Esophagus muscularis mucosa (tissue), 4 donors: ENCODE results near the gene FBXO21.

Experiments
- EP300 ChIP-seq: sonication (generic); formaldehyde crosslinking; IDR thresholded peaks from one replicate; pipeline ENCODE4 v1.6.1; 2017; ENCODE audit warnings: antibody characterized with exemption
- POLR2A ChIP-seq: fragments of 450-650 bp; IDR thresholded peaks from one replicate; pipeline ENCODE4 v1.6.1; 2017; ENCODE audit warnings: antibody characterized with exemption, moderate library complexity, mild to moderate bottlenecking, low read depth
- POLR2AphosphoS5 ChIP-seq, 2 donors: sonication (generic); formaldehyde crosslinking; IDR thresholded peaks; one replicate each; pipeline ENCODE4 v1.6.1; 2017; ENCODE audit warnings: antibody characterized with exemption in 2 of 2
- TF ChIP-seq, protein P1 (sequence below), 3 experiments: fragments of 200-600 bp in 2 of 3; fragments of 450-650 bp in 1 of 3; sonication (generic) in 2 of 3; IDR thresholded peaks; one replicate each; pipeline ENCODE4 v1.5.1; 2017 to 2019; ENCODE audit warnings: antibody characterized with exemption in 3 of 3, mild to moderate bottlenecking in 2 of 3, moderate library complexity in 1 of 3

GRCh38 chr12:117192057-117192456 is 1.8 kb upstream of the FBXO21 start:
- TF ChIP-seq, protein P1, sequence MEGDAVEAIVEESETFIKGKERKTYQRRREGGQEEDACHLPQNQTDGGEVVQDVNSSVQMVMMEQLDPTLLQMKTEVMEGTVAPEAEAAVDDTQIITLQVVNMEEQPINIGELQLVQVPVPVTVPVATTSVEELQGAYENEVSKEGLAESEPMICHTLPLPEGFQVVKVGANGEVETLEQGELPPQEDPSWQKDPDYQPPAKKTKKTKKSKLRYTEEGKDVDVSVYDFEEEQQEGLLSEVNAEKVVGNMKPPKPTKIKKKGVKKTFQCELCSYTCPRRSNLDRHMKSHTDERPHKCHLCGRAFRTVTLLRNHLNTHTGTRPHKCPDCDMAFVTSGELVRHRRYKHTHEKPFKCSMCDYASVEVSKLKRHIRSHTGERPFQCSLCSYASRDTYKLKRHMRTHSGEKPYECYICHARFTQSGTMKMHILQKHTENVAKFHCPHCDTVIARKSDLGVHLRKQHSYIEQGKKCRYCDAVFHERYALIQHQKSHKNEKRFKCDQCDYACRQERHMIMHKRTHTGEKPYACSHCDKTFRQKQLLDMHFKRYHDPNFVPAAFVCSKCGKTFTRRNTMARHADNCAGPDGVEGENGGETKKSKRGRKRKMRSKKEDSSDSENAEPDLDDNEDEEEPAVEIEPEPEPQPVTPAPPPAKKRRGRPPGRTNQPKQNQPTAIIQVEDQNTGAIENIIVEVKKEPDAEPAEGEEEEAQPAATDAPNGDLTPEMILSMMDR (IDR thresholded peaks at IDR 0.05): no peak
- TF ChIP-seq POLR2A: no peak
- no peak for TF ChIP-seq POLR2AphosphoS5 (IDR thresholded peaks at IDR 0.05)
- TF ChIP-seq EP300: no peak
